ENCODE data around the gene GPRIN2.
"Not testable (repeated sequence)": the region's sequence is repeated elsewhere in the genome, so short reads cannot be mapped to it uniquely, and the experiment has no call there.

Gene GPRIN2

GRCh38 chr10:46520941-46521340, 35.5 kb downstream of the GPRIN2 start:
- DNase-seq (ENCODE audit: low read depth in 3 of 3, low spot score in 1 of 3): no peak

DNA sequence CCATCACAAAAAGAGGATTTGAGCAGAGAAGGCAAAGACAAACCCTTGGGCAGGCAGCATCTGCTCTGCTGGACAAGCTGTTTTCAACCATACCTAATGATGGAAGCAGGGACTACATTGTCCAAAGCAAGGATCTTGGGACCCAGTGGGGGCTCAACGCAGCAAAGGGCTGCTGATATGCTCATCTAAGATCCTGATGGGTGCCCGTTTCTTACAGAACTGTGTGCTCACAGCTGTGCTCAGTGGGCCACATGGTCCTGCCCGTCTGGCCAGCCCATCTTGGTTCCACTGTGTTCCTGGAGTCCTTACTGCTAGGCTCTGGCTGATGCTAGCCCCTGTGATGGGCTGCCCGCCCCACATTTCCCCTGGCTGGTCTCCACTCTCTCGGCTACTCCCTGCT, 36.1 kb downstream of the GPRIN2 start:
- DNase-seq (ENCODE audit: low read depth in 3 of 3, low spot score in 1 of 3): no peak

DNA sequence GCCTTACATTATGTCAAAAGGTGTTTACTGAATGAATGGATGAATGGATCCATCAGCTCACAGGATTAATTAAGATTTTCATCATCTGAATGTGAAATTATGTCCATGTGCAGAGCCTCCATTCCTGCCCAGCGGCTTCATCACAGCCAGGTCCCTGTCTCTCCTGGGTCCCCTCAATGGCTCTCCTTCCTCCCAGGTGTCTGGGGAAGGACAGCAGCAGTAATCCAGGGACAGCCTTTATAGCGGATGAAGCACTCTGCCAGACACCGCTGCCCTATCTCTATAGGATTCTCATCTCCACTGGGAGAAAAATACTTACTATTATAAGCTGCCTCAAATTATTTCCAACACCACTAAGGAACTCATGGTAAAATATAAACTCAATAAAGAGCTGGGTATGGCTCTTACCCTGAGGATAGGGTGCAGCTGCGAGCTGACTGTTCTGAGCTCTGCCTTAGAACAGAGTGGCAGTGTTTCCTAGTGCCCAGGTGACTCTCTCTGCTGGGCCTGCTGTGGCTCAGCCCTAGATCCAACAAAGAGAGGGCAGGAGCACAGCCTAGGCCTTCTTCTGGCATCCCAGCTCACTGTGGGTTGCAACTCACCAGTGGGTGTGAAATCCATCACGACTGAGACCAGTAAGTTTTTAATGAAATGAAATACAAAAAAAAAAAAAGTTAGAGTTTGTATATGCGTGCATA, 38.3 kb downstream of the GPRIN2 start:
- DNase-seq (ENCODE audit: low read depth in 3 of 3, low spot score in 1 of 3): no peak

DNA sequence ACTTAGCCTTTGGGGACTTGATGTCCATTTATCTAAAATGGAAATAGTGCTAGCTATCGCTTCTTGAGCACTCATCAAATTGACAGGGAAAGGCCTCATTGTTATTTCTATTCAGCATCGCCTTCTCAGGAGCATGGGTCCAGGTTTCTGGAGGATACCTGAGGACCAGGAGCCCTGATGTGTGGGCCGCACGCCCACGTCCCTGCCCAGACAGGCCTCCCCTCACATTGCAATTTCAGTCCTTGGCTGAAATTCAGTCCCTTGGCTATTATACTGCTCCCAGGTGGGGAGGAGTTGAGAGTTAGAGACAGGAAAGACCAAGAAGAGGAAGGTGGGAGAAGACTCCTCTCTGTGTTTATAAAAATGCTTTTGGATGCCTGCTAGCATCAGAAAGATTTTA, 38.9 kb downstream of the GPRIN2 start:
- DNase-seq (ENCODE audit: low read depth in 3 of 3, low spot score in 1 of 3): no peak

- no peak for DNase-seq (ENCODE audit: low read depth in 3 of 3, low spot score in 1 of 3)
Observed at GRCh38 chr10:46516660-46517416, 39.6 kb downstream of the GPRIN2 start.

DNA sequence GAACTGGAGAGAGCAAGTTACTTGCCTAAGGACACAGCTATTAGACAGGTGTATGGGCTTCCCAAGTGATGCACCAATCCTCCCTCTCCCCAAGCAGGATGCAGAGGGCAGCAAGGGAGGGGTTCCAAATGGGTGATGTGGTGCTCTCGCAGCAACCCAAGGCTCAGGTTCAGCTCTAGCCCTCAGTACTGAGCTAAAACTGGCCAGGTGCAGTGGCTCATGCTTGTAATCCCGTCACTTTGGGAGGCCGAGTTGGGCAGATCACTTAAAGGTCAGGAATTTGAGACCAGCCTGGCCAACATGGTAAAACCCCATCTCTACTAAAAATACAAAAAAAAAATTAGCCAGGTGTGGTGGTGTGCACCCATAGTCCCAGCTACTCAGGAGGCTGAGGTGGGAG, 40.7 kb downstream of the GPRIN2 start:
- DNase-seq (ENCODE audit: low read depth in 3 of 3, low spot score in 1 of 3): no peak

DNA sequence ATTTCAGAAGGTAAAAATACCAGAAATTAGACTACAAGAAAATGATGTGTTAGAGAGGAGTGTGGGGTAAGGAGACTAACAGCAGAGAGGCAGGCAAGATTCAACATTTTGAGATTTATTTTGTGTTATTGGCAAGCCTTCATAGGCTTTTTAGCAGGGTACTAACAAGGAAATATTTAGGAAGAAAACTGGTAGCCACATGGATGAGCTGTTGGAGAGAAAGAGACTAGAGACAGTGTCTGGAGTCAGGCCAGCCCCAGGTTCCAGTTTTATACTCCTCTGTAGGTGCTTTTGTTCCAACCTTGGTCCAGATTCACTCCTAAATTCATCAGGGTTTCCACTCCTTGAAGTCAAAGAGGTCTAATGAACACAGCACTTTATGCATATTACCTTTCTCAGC, 41.1 kb downstream of the GPRIN2 start:
- DNase-seq (ENCODE audit: low read depth in 3 of 3, low spot score in 1 of 3): no peak

- DNase-seq (ENCODE audit: low read depth in 3 of 3, low spot score in 1 of 3): no peak
Observed at GRCh38 chr10:46514899-46515298, 41.6 kb downstream of the GPRIN2 start.

DNA sequence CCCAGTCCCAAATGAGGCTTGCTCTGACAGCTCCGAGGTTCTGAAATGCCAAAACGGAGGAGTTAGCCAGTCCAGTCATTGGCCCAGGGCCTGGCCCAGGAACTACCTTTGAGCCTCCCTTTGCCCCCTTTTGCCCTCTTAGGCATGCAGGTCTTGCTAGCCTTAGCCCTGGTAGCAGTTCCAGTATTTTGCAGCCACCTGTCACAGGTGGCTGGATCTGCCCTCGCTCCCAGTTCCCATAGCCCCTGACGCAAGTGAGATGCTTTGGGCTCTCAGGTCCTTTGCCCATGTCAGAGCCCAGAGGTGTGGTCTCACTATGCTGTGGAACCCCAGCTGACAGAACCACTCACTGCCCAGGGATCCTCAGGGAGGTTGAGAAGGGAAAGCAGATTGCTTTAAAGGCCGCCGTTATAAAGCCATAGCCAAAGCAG, 42.0 kb downstream of the GPRIN2 start:
- DNase-seq (ENCODE audit: low read depth in 3 of 3, low spot score in 1 of 3): no peak

GRCh38 chr10:46513333-46513732, 43.1 kb downstream of the GPRIN2 start:
- not testable (repeated sequence) for DNase-seq (ENCODE audit: low read depth in 3 of 3, low spot score in 1 of 3)

DNA sequence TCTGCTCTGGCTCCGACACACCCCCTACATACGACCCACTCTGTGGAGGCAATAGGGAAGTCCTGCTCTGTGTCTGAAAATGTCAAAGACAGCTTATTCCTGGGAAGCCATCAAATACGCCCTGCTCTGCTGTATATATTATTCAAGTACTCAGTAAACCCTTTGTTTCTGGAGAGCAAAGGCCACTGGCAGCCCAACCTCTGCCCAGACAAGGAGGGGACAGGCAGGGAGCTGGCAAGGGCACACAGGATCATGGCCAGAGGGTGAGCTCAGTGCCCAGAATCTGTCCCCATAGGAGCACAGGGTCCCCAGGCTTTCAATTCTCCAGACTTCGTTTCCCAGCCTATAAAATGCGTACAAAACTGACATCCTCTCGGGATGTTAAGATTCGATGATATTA, 43.7 kb downstream of the GPRIN2 start:
- not testable (repeated sequence) for DNase-seq (ENCODE audit: low read depth in 3 of 3, low spot score in 1 of 3)

GRCh38 chr10:46512002-46512401, 44.5 kb downstream of the GPRIN2 start:
- DNase-seq (ENCODE audit: low read depth in 3 of 3, low spot score in 1 of 3): not testable (repeated sequence)

All from stimulated activated CD4-positive, alpha-beta T cell treated with anti-CD3 and anti-CD28 coated beads, TNF-alpha, amount 100 ng/mL, for 1 hour (primary cell).